Natural killer cell (primary cell): Measurements from ENCODE around the gene FIBCD1. TPM values are rescaled to one million over a fixed set of nuclear protein-coding genes. Genes with fewer than 3 reads are reported as not detected.

Experiments
- ATAC-seq, 3 donors: fragments of 150-1000 bp in 2 of 3; fragments of 200-7000 bp in 1 of 3; cut with Tn5 transposase; 1 replicate in 1 of 3; 2 replicates in 2 of 3; pipeline ENCODE4 v1.10.0; 2021; ENCODE audit warnings: mild to moderate bottlenecking in 2 of 3, moderate library complexity in 2 of 3
- DNase-seq, 2 donors: peaks; one replicate each; pipeline versions ENCODE4 v3.0.0 to v3.0.0-alpha.2; 2013 to 2021; ENCODE audit warnings: mixed read lengths in 1 of 2
- H3K27ac ChIP-seq: one replicate; pipeline ENCODE4 v1.5.1; 2013; ENCODE audit warnings: mild to moderate bottlenecking, low read length
- H3K27me3 ChIP-seq: one replicate; pipeline ENCODE4 v1.6.1; 2013; ENCODE audit warnings: low read length; ENCODE audit not compliant: control insufficient read depth, insufficient read depth
- H3K36me3 ChIP-seq: one replicate; pipeline ENCODE4 v1.6.1; 2013; ENCODE audit warnings: low read length; ENCODE audit not compliant: control insufficient read depth, insufficient read depth
- H3K4me1 ChIP-seq: one replicate; pipeline ENCODE4 v1.6.1; 2013; ENCODE audit warnings: low read length; ENCODE audit not compliant: control insufficient read depth, insufficient read depth
- H3K4me3 ChIP-seq: one replicate; pipeline ENCODE4 v1.5.1; 2013; ENCODE audit warnings: low read length
- H3K9me3 ChIP-seq: one replicate; pipeline ENCODE4 v1.6.1; 2013; ENCODE audit warnings: low read length; ENCODE audit not compliant: control insufficient read depth, insufficient read depth
- H3K27ac Mint-ChIP-seq, 2 donors: one replicate each; pipeline ENCODE4 v1.8.0; 2022; ENCODE audit warnings: mild to moderate bottlenecking in 2 of 2, mixed read lengths in 2 of 2, moderate library complexity in 1 of 2
- H3K27me3 Mint-ChIP-seq, 2 donors: one replicate each; pipeline ENCODE4 v1.8.0; 2022; ENCODE audit warnings: low read depth in 2 of 2, mixed read lengths in 2 of 2
- H3K36me3 Mint-ChIP-seq: one replicate; pipeline ENCODE4 v1.8.0; 2022; ENCODE audit warnings: mixed read lengths
- H3K4me1 Mint-ChIP-seq, 2 donors: one replicate each; pipeline ENCODE4 v1.8.0; 2022; ENCODE audit warnings: mixed read lengths in 2 of 2
- H3K4me3 Mint-ChIP-seq: one replicate; pipeline ENCODE4 v1.8.0; 2022; ENCODE audit warnings: mild to moderate bottlenecking, moderate library complexity, mixed read lengths
- H3K9me3 Mint-ChIP-seq, 2 donors: one replicate each; pipeline ENCODE4 v1.8.0; 2022; ENCODE audit warnings: mixed read lengths in 2 of 2
- WGBS: methylation state at CpG from one replicate; pipeline ENCODE4 v1.1.7; 2013; ENCODE audit warnings: missing lambda C conversion rate; ENCODE audit not compliant: insufficient coverage; 5-methylcytosine and 5-hydroxymethylcytosine counted together
- intact Hi-C: fragments of 100-400 bp; cut with micrococcal nuclease; formaldehyde crosslinking; loops from one replicate; pipeline ENCODE4 v1.14.2; 2022
- total RNA-seq, 4 donors: library from RNA; stranded (reverse); fragments of 120-200 nt in 1 of 4; gene quantifications; one replicate each; pipeline versions ENCODE4 v1.2.3 to v1.2.4, GENCODE V29; 2013 to 2022
- TF ChIP-seq, protein P1 (sequence below): fragments of 200-600 bp; IDR thresholded peaks from one replicate; pipeline ENCODE4 v1.8.0; 2022; ENCODE audit warnings: antibody characterized with exemption

The FIBCD1 gene
- total RNA-seq, 3 donors from 2014 or later (not counting 1 experiment from before 2014, with no cell fraction given): not detected

- H3K9me3 ChIP-seq: no peaks in the 10 kb centered on the region
- no peaks in the 10 kb centered on the region for H3K4me1 Mint-ChIP-seq
- TF ChIP-seq, protein P1, sequence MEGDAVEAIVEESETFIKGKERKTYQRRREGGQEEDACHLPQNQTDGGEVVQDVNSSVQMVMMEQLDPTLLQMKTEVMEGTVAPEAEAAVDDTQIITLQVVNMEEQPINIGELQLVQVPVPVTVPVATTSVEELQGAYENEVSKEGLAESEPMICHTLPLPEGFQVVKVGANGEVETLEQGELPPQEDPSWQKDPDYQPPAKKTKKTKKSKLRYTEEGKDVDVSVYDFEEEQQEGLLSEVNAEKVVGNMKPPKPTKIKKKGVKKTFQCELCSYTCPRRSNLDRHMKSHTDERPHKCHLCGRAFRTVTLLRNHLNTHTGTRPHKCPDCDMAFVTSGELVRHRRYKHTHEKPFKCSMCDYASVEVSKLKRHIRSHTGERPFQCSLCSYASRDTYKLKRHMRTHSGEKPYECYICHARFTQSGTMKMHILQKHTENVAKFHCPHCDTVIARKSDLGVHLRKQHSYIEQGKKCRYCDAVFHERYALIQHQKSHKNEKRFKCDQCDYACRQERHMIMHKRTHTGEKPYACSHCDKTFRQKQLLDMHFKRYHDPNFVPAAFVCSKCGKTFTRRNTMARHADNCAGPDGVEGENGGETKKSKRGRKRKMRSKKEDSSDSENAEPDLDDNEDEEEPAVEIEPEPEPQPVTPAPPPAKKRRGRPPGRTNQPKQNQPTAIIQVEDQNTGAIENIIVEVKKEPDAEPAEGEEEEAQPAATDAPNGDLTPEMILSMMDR: no peak
These were observed 39.8 kb downstream of the FIBCD1 start for GRCh38 chr9:130899051-130899748.

DNA sequence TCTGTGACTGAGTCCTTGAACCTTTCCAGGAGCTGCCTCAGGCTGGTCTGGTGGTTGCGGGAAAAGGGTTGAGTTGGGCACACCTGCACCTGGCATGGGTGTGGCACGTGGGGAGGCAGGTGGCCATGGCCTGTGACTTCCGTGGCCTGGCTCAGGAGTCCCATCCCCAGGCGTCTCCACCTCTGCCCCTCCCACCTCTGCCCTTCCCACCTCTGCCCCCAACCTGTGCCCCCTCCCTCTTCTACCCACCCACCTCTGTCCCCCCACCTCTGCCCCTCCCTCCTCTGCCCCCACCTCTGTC, 40.5 kb downstream of the FIBCD1 start:
- Mint-ChIP-seq H3K27ac (no peak overlapping the region), H3K27me3 (no peaks in the 10 kb centered on the region), H3K9me3 (no peaks in the 10 kb centered on the region), H3K4me1 (no peaks in the 10 kb centered on the region), H3K4me3 (no peak overlapping the region), H3K36me3 (no peaks in the 10 kb centered on the region)
- intact Hi-C loops: no loop called here
- ATAC-seq (no peak), DNase-seq (no peak)
- Histone ChIP-seq H3K9me3 (no peaks in the 10 kb centered on the region), H3K36me3 (no peaks in the 10 kb centered on the region), H3K4me3 (no peak overlapping the region), H3K27ac (no peak overlapping the region), H3K27me3 (no peaks in the 10 kb centered on the region), H3K4me1 (peaks cover 5% of the 10 kb centered on the region)
- TF ChIP-seq, protein P1: no peak
- WGBS: 66% methylated on average over 4 of the region's 4 CpGs

More at GRCh38 chr9:130899051-130899748, 39.8 kb downstream of the FIBCD1 start:
- Histone ChIP-seq H3K4me1 (no peaks in the 10 kb centered on the region), H3K27ac (no peak overlapping the region), H3K27me3 (no peaks in the 10 kb centered on the region), H3K4me3 (no peak overlapping the region), H3K36me3 (no peaks in the 10 kb centered on the region)
- DNase-seq (no peak), ATAC-seq (no peak)
- intact Hi-C loops: no loop called here
- Mint-ChIP-seq H3K36me3 (no peaks in the 10 kb centered on the region), H3K27ac (no peak overlapping the region), H3K4me3 (no peak overlapping the region), H3K9me3 (no peaks in the 10 kb centered on the region), H3K27me3 (no peaks in the 10 kb centered on the region)
- WGBS: 91% methylated on average over 25 of the region's 25 CpGs

DNA sequence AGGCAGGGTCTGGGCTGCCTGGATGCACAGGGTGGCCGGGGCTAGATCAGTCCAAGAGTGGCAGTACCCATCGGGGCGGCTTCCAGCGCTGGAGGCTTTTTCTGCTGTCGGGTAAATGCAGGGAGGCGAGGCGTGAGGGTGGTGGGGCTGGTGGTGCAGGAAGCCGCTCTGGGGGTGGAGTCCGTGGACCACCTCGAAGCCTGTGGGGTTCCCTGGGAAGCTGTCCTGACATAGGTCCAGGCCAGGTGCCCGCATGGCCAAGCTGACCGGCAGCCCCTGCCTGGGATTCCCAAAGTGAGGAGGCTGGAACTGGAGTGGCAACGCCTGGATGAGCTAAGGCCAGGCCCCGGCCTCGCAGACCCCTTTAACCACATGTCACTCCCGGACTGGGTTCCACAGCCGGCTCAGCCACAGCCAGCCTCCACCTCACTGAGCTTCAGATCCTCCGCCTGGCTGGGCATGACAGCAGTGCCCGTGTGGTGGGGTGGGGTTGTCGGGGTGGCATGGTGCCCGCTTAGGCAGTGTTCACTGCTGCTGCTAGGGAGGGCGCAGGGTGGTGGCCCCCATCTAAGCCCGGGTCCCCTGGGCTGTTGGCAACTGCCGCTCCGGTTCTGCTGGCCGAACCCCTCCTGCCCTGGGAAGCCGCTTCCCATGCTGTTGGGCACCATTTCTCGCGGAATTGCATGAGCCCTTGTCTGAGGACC, 41.0 kb downstream of the FIBCD1 start:
- intact Hi-C loops: no loop called here
- DNase-seq (no peak), ATAC-seq (no peak)
- peaks cover 9% of the 10 kb centered on the region for H3K4me1 ChIP-seq
- TF ChIP-seq, protein P1: no peak
- no peak overlapping the region for H3K4me3 ChIP-seq
- Mint-ChIP-seq H3K9me3 (no peaks in the 10 kb centered on the region), H3K27ac (no peak overlapping the region), H3K27me3 (no peaks in the 10 kb centered on the region), H3K36me3 (no peaks in the 10 kb centered on the region), H3K4me3 (no peak overlapping the region), H3K4me1 (no peaks in the 10 kb centered on the region)
- no peaks in the 10 kb centered on the region for H3K27me3 ChIP-seq
- no peak overlapping the region for H3K27ac ChIP-seq
- no peaks in the 10 kb centered on the region for H3K9me3 ChIP-seq
- WGBS: 91% methylated on average over 29 of the region's 29 CpGs
- no peaks in the 10 kb centered on the region for H3K36me3 ChIP-seq
